DOHH2 (cell line): ENCODE results near the gene IFI27.

Experiments
- H3F3A ChIP-seq: fragments of 200-600 bp; sonication (generic), shearing (Covaris generic); 2 replicates; pipeline ENCODE4 v1.6.0; 2016; ENCODE audit warnings: antibody characterized with exemption, mild to moderate bottlenecking; ENCODE audit not compliant: control insufficient read depth, insufficient read depth
- H3K27ac ChIP-seq: fragments of 200-600 bp; sonication (generic); 2 replicates; pipeline ENCODE4 v1.5.1; 2014; ENCODE audit warnings: low read depth, mild to moderate bottlenecking, low read length, moderate library complexity
- H3K27me3 ChIP-seq: fragments of 200-600 bp; sonication (generic); 2 replicates; pipeline ENCODE4 v1.6.1; 2014; ENCODE audit warnings: mild to moderate bottlenecking, low read length, mixed read lengths; ENCODE audit not compliant: control insufficient read depth
- H3K36me3 ChIP-seq: fragments of 200-600 bp; sonication (generic); 2 replicates; pipeline ENCODE4 v1.6.1; 2014; ENCODE audit warnings: mild to moderate bottlenecking, low read length, moderate library complexity, mixed read lengths; ENCODE audit not compliant: control insufficient read depth
- H3K4me1 ChIP-seq: fragments of 200-600 bp; sonication (generic); 2 replicates; pipeline ENCODE4 v1.6.1; 2014; ENCODE audit warnings: mild to moderate bottlenecking, low read length, mixed read lengths; ENCODE audit not compliant: control insufficient read depth
- H3K4me2 ChIP-seq: fragments of 200-600 bp; sonication (generic); 2 replicates; pipeline ENCODE4 v1.6.0; 2014; ENCODE audit warnings: mild to moderate bottlenecking, low read length, moderate library complexity
- H3K4me3 ChIP-seq: fragments of 200-600 bp; sonication (generic); 2 replicates; pipeline ENCODE4 v1.5.1; 2014; ENCODE audit warnings: mild to moderate bottlenecking, low read length, mixed read lengths
- H3K79me2 ChIP-seq: fragments of 200-600 bp; sonication (generic); 2 replicates; pipeline ENCODE4 v1.6.1; 2014; ENCODE audit warnings: mild to moderate bottlenecking, low read length, mixed read lengths; ENCODE audit not compliant: control insufficient read depth
- H3K9me2 ChIP-seq: fragments of 200-600 bp; sonication (generic); replicated peaks from 2 replicates; pipeline ENCODE4 v1.6.1; 2014; ENCODE audit warnings: mild to moderate bottlenecking, low read length, mixed read lengths; ENCODE audit not compliant: control insufficient read depth
- H3K9me3 ChIP-seq: fragments of 200-600 bp; sonication (generic); 2 replicates; pipeline ENCODE4 v1.6.1; 2014; ENCODE audit warnings: antibody characterized with exemption, low read length, mixed read lengths; ENCODE audit not compliant: control insufficient read depth, insufficient read depth
- H4K20me1 ChIP-seq: fragments of 200-600 bp; sonication (generic); 2 replicates; pipeline ENCODE4 v1.6.0; 2014; ENCODE audit warnings: low read depth, mild to moderate bottlenecking, antibody characterized with exemption, low read length, moderate library complexity; ENCODE audit not compliant: control insufficient read depth, insufficient read depth
- CTCF ChIP-seq: fragments of 200-600 bp; sonication (generic); IDR thresholded peaks from one replicate; pipeline ENCODE4 v1.5.1; 2014; ENCODE audit warnings: antibody characterized with exemption, mild to moderate bottlenecking, low read depth, low read length; ENCODE audit not compliant: poor library complexity, severe bottlenecking
- EZH2phosphoT487 ChIP-seq: fragments of 200-600 bp; sonication (generic); IDR thresholded peaks from 2 replicates; pipeline ENCODE4 v1.6.1; 2017; ENCODE audit warnings: borderline replicate concordance, mild to moderate bottlenecking, antibody characterized with exemption, low read length, moderate library complexity, mixed read lengths

Gene IFI27

DNA sequence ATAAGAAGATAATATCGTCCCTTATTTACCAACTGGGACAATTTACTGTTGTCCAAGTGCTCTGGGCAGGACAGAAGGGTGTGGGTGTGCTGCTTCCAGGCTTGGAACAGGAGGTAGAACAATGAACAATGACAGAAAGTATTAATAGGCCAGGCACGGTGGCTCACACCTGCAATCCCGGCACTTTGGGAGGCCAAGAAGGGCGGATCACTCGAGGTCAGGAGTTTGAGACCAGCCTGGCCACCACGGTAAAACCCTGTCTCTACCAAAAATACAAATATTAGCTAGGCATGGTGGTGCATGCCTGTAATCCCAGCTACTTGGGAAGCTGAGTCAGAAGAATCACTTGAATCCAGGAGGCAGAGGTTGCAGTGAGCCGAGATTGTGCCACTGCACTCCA lies 2.5 kb downstream of the IFI27 start:
- no peaks in the 10 kb centered on the region for H3K36me3 ChIP-seq
- H3K27me3 ChIP-seq: peaks cover 12% of the 10 kb centered on the region
- no peaks in the 10 kb centered on the region for H3K79me2 ChIP-seq
- H3K4me2 ChIP-seq: no peak overlapping the region
- H3K9me3 ChIP-seq: no peaks in the 10 kb centered on the region
- H3K4me1 ChIP-seq: no peaks in the 10 kb centered on the region
- TF ChIP-seq EZH2phosphoT487 (no peak), CTCF (no peak)
- no peak overlapping the region for H3K4me3 ChIP-seq
- no peaks in the 10 kb centered on the region for H3F3A ChIP-seq
- H4K20me1 ChIP-seq: no peaks in the 10 kb centered on the region
- H3K9me2 ChIP-seq: no peaks in the 10 kb centered on the region
- H3K27ac ChIP-seq: no peak overlapping the region

GRCh38 chr14:94113490-94113889 lies 3.0 kb downstream of the IFI27 start:
- Histone ChIP-seq H3K27ac (no peak overlapping the region), H3K79me2 (no peaks in the 10 kb centered on the region), H3K4me1 (no peaks in the 10 kb centered on the region), H3F3A (no peaks in the 10 kb centered on the region), H3K9me2 (no peaks in the 10 kb centered on the region), H3K9me3 (no peaks in the 10 kb centered on the region), H3K4me2 (no peak overlapping the region), H3K27me3 (peaks cover 12% of the 10 kb centered on the region), H4K20me1 (no peaks in the 10 kb centered on the region), H3K4me3 (no peak overlapping the region), H3K36me3 (no peaks in the 10 kb centered on the region)
- no peak for TF ChIP-seq EZH2phosphoT487
- TF ChIP-seq CTCF: no peak

GRCh38 chr14:94113908-94114588 lies 3.5 kb downstream of the IFI27 start:
- no peaks in the 10 kb centered on the region for H3K4me1 ChIP-seq
- no peak overlapping the region for H3K4me2 ChIP-seq
- H3K9me2 ChIP-seq: no peaks in the 10 kb centered on the region
- no peak overlapping the region for H3K4me3 ChIP-seq
- H3K36me3 ChIP-seq: no peaks in the 10 kb centered on the region
- H3F3A ChIP-seq: no peaks in the 10 kb centered on the region
- TF ChIP-seq CTCF (no peak), EZH2phosphoT487 (no peak)
- H4K20me1 ChIP-seq: no peaks in the 10 kb centered on the region
- no peaks in the 10 kb centered on the region for H3K79me2 ChIP-seq
- H3K27me3 ChIP-seq: peaks cover 12% of the 10 kb centered on the region
- H3K9me3 ChIP-seq: no peaks in the 10 kb centered on the region
- H3K27ac ChIP-seq: no peak overlapping the region
